Neural progenitor cell (in vitro differentiated cells): ENCODE data around the gene CHST14. TPM values are rescaled to one million over a fixed set of nuclear protein-coding genes. Genes with fewer than 3 reads are reported as not detected.

Experiments used
- DNase-seq: peaks from one replicate; pipeline ENCODE4 v3.0.0-alpha.2; 2016; ENCODE audit warnings: low spot score
- H2AFZ ChIP-seq: fragments of 200-600 bp; sonication (generic); replicated peaks from 2 replicates; pipeline ENCODE4 v1.6.1; 2016; ENCODE audit warnings: antibody characterized with exemption
- H3F3A ChIP-seq: fragments of 200-600 bp; sonication (generic); 2 replicates; pipeline ENCODE4 v1.6.1; 2016; ENCODE audit warnings: antibody characterized with exemption, low read depth
- H3K27ac ChIP-seq: fragments of 200-600 bp; sonication (generic); 2 replicates; pipeline ENCODE4 v1.5.1; 2016; ENCODE audit warnings: mild to moderate bottlenecking
- H3K27me3 ChIP-seq: fragments of 200-600 bp; sonication (generic); 2 replicates; pipeline ENCODE4 v1.6.1; 2016; ENCODE audit warnings: mild to moderate bottlenecking, moderate library complexity
- H3K36me3 ChIP-seq: fragments of 200-600 bp; sonication (generic); 2 replicates; pipeline ENCODE4 v1.5.1; 2016
- H3K4me1 ChIP-seq: fragments of 200-600 bp; sonication (generic); 2 replicates; pipeline ENCODE4 v1.6.1; 2016; ENCODE audit warnings: mixed run types
- H3K4me2 ChIP-seq: fragments of 200-600 bp; sonication (generic); 2 replicates; pipeline ENCODE4 v1.6.1; 2016
- H3K4me3 ChIP-seq: fragments of 200-600 bp; sonication (generic); 2 replicates; pipeline ENCODE4 v1.5.1; 2016
- H3K79me2 ChIP-seq: fragments of 200-600 bp; sonication (generic); 2 replicates; pipeline ENCODE4 v1.6.1; 2016; ENCODE audit warnings: low read depth
- H3K9ac ChIP-seq: fragments of 200-600 bp; sonication (generic); 2 replicates; pipeline ENCODE4 v1.6.1; 2016
- H3K9me3 ChIP-seq: fragments of 200-600 bp; sonication (generic); 2 replicates; pipeline ENCODE4 v1.5.1; 2016; ENCODE audit warnings: low read depth
- H4K20me1 ChIP-seq: fragments of 200-600 bp; sonication (generic); 2 replicates; pipeline ENCODE4 v1.6.1; 2016; ENCODE audit warnings: low read depth
- H3K27ac Mint-ChIP-seq: 3 replicates; pipeline ENCODE4 v1.8.0; 2021; ENCODE audit warnings: mixed read lengths
- H3K27me3 Mint-ChIP-seq: 2 replicates; pipeline ENCODE4 v1.8.0; 2022; ENCODE audit warnings: low read depth, mild to moderate bottlenecking, inconsistent platforms, moderate library complexity, mixed read lengths; ENCODE audit not compliant: insufficient read depth
- H3K36me3 Mint-ChIP-seq: 3 replicates; pipeline ENCODE4 v1.8.0; 2021; ENCODE audit warnings: mixed read lengths
- H3K4me1 Mint-ChIP-seq: 3 replicates; pipeline ENCODE4 v1.8.0; 2021; ENCODE audit warnings: mixed read lengths
- H3K4me3 Mint-ChIP-seq: 3 replicates; pipeline ENCODE4 v1.8.0; 2021; ENCODE audit warnings: mild to moderate bottlenecking, moderate library complexity, mixed read lengths
- H3K9me3 Mint-ChIP-seq: 3 replicates; pipeline ENCODE4 v1.8.0; 2020; ENCODE audit warnings: mixed read lengths
- EZH2 ChIP-seq: fragments of 200-600 bp; sonication (generic); IDR thresholded peaks from 2 replicates; pipeline ENCODE4 v1.6.1; 2017; ENCODE audit warnings: antibody characterized with exemption, mild to moderate bottlenecking, moderate library complexity
- EZH2phosphoT487 ChIP-seq: fragments of 200-600 bp; sonication (generic); IDR thresholded peaks from 2 replicates; pipeline ENCODE4 v1.6.1; 2017; ENCODE audit warnings: antibody characterized with exemption
- total RNA-seq: library from RNA; depleted of rRNA; stranded (reverse); fragments of >200 nt; gene quantifications from 2 replicates; pipeline ENCODE4 v1.2.3, GENCODE V29; 2015; ENCODE audit warnings: low replicate concordance
- TF ChIP-seq, protein P1 (sequence below): fragments of 200-600 bp; sonication (generic); IDR thresholded peaks from 2 replicates; pipeline ENCODE4 v1.5.1; 2017; ENCODE audit warnings: antibody characterized with exemption, mild to moderate bottlenecking

CHST14 gene
- total RNA-seq, 1 donor from 2014 or later, result 11.9 TPM

DNA sequence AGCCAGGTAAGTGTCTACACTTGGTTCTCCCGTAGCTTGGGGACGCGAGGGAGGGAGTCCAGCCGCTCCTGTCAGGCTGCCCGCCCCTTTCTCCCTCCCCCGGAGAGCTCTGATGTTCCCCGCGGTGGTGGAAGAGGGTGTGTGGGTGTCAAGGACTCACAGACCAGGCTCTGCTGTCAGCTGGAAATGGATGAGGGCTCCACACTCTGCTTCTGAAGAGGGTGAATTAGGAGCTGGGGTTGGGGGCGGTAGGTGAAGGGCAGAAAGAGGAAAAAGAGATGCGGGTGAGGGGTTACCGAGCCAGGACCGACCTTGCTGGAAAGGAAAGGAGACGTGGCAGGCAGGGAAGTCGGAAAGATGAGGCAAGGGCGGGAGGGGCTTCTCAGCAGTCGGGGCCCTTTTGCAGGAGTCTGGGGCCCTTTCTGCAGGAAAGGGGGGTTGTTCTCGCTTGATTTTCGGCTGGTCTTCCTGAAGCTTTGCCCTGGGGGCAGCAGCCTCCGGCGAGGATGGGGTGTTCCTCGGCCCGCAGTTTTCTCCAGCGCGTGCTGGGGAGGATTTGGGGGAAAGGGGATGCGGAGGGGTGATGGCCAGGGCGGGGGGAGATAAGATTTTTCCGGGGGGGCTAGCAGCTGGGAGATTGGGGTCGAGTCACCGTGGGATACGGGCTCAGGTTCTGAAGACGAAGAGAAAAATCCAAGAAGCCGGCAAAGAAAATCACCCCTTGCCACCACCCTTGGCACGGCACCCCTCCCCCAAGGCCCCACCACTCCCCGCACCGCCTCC is 30.6 kb upstream of the CHST14 start:
- H3K36me3 ChIP-seq, result no peaks in the 10 kb centered on the region
- TF ChIP-seq, protein P1, sequence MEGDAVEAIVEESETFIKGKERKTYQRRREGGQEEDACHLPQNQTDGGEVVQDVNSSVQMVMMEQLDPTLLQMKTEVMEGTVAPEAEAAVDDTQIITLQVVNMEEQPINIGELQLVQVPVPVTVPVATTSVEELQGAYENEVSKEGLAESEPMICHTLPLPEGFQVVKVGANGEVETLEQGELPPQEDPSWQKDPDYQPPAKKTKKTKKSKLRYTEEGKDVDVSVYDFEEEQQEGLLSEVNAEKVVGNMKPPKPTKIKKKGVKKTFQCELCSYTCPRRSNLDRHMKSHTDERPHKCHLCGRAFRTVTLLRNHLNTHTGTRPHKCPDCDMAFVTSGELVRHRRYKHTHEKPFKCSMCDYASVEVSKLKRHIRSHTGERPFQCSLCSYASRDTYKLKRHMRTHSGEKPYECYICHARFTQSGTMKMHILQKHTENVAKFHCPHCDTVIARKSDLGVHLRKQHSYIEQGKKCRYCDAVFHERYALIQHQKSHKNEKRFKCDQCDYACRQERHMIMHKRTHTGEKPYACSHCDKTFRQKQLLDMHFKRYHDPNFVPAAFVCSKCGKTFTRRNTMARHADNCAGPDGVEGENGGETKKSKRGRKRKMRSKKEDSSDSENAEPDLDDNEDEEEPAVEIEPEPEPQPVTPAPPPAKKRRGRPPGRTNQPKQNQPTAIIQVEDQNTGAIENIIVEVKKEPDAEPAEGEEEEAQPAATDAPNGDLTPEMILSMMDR, result no peak
- TF ChIP-seq EZH2, result no peak
- TF ChIP-seq EZH2phosphoT487, result no peak
- DNase-seq, result peak; percentile 59
- Mint-ChIP-seq H3K27me3 (peaks cover 57% of the 10 kb centered on the region), H3K36me3 (no peaks in the 10 kb centered on the region), H3K4me1 (peaks cover 60% of the 10 kb centered on the region), H3K27ac (peak overlapping the region; percentile 39), H3K4me3 (peak overlapping the region; percentile 88), H3K9me3 (no peaks in the 10 kb centered on the region)
- H2AFZ ChIP-seq, result peak overlapping the region; percentile 30
- H3F3A ChIP-seq, result peaks cover 31% of the 10 kb centered on the region
- H3K79me2 ChIP-seq, result peaks cover 40% of the 10 kb centered on the region
- H3K9ac ChIP-seq, result no peak overlapping the region
- peaks cover 47% of the 10 kb centered on the region for H3K27me3 ChIP-seq
- peaks cover 52% of the 10 kb centered on the region for H3K4me1 ChIP-seq
- H3K27ac ChIP-seq, result no peak overlapping the region
- H3K9me3 ChIP-seq, result no peaks in the 10 kb centered on the region
- H4K20me1 ChIP-seq, result peaks cover 36% of the 10 kb centered on the region
- H3K4me2 ChIP-seq, result peak overlapping the region; percentile 93
- H3K4me3 ChIP-seq, result peak overlapping the region; percentile 96

DNA sequence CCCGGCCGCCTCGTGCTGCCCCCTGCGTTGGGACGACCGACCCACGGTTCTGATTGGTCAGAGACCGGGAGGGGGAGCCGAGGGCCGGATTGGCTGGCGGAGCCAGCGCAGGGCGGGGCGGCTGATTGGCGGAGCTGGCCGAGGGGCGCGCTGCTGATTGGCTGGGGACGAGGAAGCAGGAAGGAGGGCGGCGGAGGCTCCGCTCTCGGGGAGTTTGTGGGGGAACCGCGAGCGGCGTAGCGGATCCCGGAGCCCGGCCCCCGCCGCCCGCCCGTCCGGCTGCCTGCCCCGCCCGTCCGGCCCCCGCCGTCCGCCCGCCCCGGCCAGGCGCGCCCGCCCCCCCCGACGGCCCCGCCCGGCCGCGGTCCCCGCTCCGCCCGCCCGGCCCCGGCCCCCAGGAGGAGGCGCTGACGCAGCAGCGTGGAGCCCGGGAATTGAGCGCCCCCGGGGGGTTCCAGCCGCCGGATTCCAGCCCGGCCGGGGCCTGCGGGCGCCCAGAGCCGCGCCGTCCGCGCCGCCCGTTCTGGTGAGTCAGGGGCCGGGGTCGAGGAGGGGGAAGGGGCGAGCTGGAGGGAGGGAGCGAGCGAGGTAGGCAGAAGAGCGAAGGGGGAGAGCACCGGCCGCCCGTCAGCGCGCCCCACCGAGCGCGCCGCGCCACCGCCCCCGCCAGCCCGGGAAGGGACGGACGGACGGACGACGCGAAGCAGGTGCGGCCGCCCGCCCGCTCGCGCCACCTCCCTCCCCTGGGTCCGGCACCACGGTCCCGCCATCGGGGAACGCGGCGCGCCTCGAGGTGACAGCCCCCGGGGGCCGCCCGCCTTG is 29.8 kb upstream of the CHST14 start, which contains the start of gene BAHD1:
Gene BAHD1, plus strand, starts transcription at position 211 of the 822 bp plus-strand sequence. CDS start 17,512 bp downstream, outside the sequence.
- peaks cover 48% of the 10 kb centered on the region for H3K79me2 ChIP-seq
- Mint-ChIP-seq H3K4me3 (peak within 1 kb of the TSS; percentile 94), H3K27me3 (peaks cover 50% of the 10 kb centered on the region), H3K36me3 (no peaks in the 10 kb centered on the region), H3K4me1 (peaks cover 64% of the 10 kb centered on the region), H3K27ac (peak within 1 kb of the TSS; percentile 39), H3K9me3 (no peaks in the 10 kb centered on the region)
- DNase-seq, result peak; percentile 97
- H3F3A ChIP-seq, result peaks cover 31% of the 10 kb centered on the region
- peak within 1 kb of the TSS; percentile 93 for H3K4me2 ChIP-seq
- peak within 1 kb of the TSS; percentile 96 for H3K4me3 ChIP-seq
- H3K9ac ChIP-seq, result peak within 1 kb of the TSS; percentile 62
- peaks cover 39% of the 10 kb centered on the region for H3K27me3 ChIP-seq
- peak within 1 kb of the TSS; percentile 30 for H2AFZ ChIP-seq
- peaks cover 44% of the 10 kb centered on the region for H4K20me1 ChIP-seq
- H3K27ac ChIP-seq, result no peak within 1 kb of the TSS
- no peak for TF ChIP-seq EZH2
- no peak for TF ChIP-seq EZH2phosphoT487
- TF ChIP-seq, protein P1, result peak; percentile 25
- no peaks in the 10 kb centered on the region for H3K36me3 ChIP-seq
- H3K9me3 ChIP-seq, result no peaks in the 10 kb centered on the region
- peaks cover 49% of the 10 kb centered on the region for H3K4me1 ChIP-seq

- Histone ChIP-seq H3K4me2 (peak overlapping the region; percentile 82), H3K9ac (peak overlapping the region; percentile 62), H3F3A (peaks cover 31% of the 10 kb centered on the region), H3K4me3 (peak overlapping the region; percentile 96), H4K20me1 (peaks cover 53% of the 10 kb centered on the region), H3K36me3 (no peaks in the 10 kb centered on the region), H3K4me1 (peaks cover 44% of the 10 kb centered on the region), H3K79me2 (peaks cover 57% of the 10 kb centered on the region), H2AFZ (no peak overlapping the region), H3K9me3 (no peaks in the 10 kb centered on the region), H3K27me3 (peaks cover 30% of the 10 kb centered on the region), H3K27ac (no peak overlapping the region)
- no peaks in the 10 kb centered on the region for H3K9me3 Mint-ChIP-seq
- H3K36me3 Mint-ChIP-seq, result no peaks in the 10 kb centered on the region
- peak overlapping the region; percentile 43 for H3K27ac Mint-ChIP-seq
- H3K27me3 Mint-ChIP-seq, result peaks cover 44% of the 10 kb centered on the region
- TF ChIP-seq EZH2phosphoT487 (no peak), EZH2 (peak; percentile 17)
- TF ChIP-seq, protein P1, result peak; percentile 5
- peak; percentile 69 for DNase-seq
- peaks cover 62% of the 10 kb centered on the region for H3K4me1 Mint-ChIP-seq
- H3K4me3 Mint-ChIP-seq, result peak overlapping the region; percentile 94
These were observed 28.9 kb upstream of the CHST14 start for GRCh38 chr15:40441565-40442531.
